KOPT-K1 (cell line): ENCODE data around the gene TMEM139.

ENCODE experiments used
- H3K27ac ChIP-seq: fragments of 200-600 bp; sonication (generic); 2 replicates; pipeline ENCODE4 v1.5.1; 2016; ENCODE audit warnings: antibody characterized with exemption, mild to moderate bottlenecking, low read depth, low read length; ENCODE audit not compliant: poor library complexity, severe bottlenecking
- H3K36me3 ChIP-seq: fragments of 200-600 bp; sonication (generic); 2 replicates; pipeline ENCODE4 v1.5.1; 2017; ENCODE audit warnings: antibody characterized with exemption, mild to moderate bottlenecking, low read length, moderate library complexity; ENCODE audit not compliant: insufficient read depth
- H3K9me3 ChIP-seq: fragments of 200-600 bp; sonication (generic); 2 replicates; pipeline ENCODE4 v1.5.1; 2017; ENCODE audit warnings: antibody characterized with exemption, low read length, mild to moderate bottlenecking; ENCODE audit not compliant: insufficient read depth, poor library complexity, severe bottlenecking

The TMEM139 gene

GRCh38 chr7:143289888-143290287 lies 5.1 kb downstream of the TMEM139 start:
- H3K9me3 ChIP-seq, result peaks cover 13% of the 10 kb centered on the region
- H3K36me3 ChIP-seq, result peaks cover 56% of the 10 kb centered on the region
- H3K27ac ChIP-seq, result peak overlapping the region; percentile 95

GRCh38 chr7:143290293-143290692 lies 5.5 kb downstream of the TMEM139 start:
- Histone ChIP-seq H3K9me3 (peaks cover 13% of the 10 kb centered on the region), H3K36me3 (peaks cover 60% of the 10 kb centered on the region), H3K27ac (peak overlapping the region; percentile 95)

- peaks cover 86% of the 10 kb centered on the region for H3K36me3 ChIP-seq
- H3K9me3 ChIP-seq, result peaks cover under 1% of the 10 kb centered on the region
- no peak overlapping the region for H3K27ac ChIP-seq
These were observed 8.1 kb downstream of the TMEM139 start for GRCh38 chr7:143292876-143293275.

- Histone ChIP-seq H3K9me3 (no peaks in the 10 kb centered on the region), H3K27ac (no peak overlapping the region)
These were observed 11.1 kb downstream of the TMEM139 start for GRCh38 chr7:143295870-143296269.

GRCh38 chr7:143296686-143297085 lies 11.9 kb downstream of the TMEM139 start:
- no peaks in the 10 kb centered on the region for H3K9me3 ChIP-seq
- H3K27ac ChIP-seq, result no peak overlapping the region
- H3K36me3 ChIP-seq, result peaks cover 100% of the 10 kb centered on the region

More at GRCh38 chr7:143295870-143296269, 11.1 kb downstream of the TMEM139 start:
- H3K36me3 ChIP-seq, result peaks cover 100% of the 10 kb centered on the region

GRCh38 chr7:143299346-143299745 lies 14.6 kb downstream of the TMEM139 start:
- no peak overlapping the region for H3K27ac ChIP-seq
- peaks cover 98% of the 10 kb centered on the region for H3K36me3 ChIP-seq
- H3K9me3 ChIP-seq, result no peaks in the 10 kb centered on the region

- Histone ChIP-seq H3K9me3 (no peaks in the 10 kb centered on the region), H3K36me3 (peaks cover 98% of the 10 kb centered on the region), H3K27ac (no peak overlapping the region)
These were observed 15.1 kb downstream of the TMEM139 start for GRCh38 chr7:143299840-143300239.

GRCh38 chr7:143300959-143301935 lies 16.5 kb downstream of the TMEM139 start:
- no peaks in the 10 kb centered on the region for H3K9me3 ChIP-seq
- no peak overlapping the region for H3K27ac ChIP-seq
- peaks cover 98% of the 10 kb centered on the region for H3K36me3 ChIP-seq

GRCh38 chr7:143303733-143304132 lies 19.0 kb downstream of the TMEM139 start:
- Histone ChIP-seq H3K27ac (no peak overlapping the region), H3K9me3 (no peaks in the 10 kb centered on the region), H3K36me3 (peaks cover 98% of the 10 kb centered on the region)

- peaks cover 98% of the 10 kb centered on the region for H3K36me3 ChIP-seq
These were observed 20.2 kb downstream of the TMEM139 start for GRCh38 chr7:143304938-143305337.

GRCh38 chr7:143305423-143306070 lies 20.8 kb downstream of the TMEM139 start:
- Histone ChIP-seq H3K36me3 (peaks cover 93% of the 10 kb centered on the region), H3K27ac (no peak overlapping the region), H3K9me3 (no peaks in the 10 kb centered on the region)

More at GRCh38 chr7:143304938-143305337, 20.2 kb downstream of the TMEM139 start:
- Histone ChIP-seq H3K27ac (no peak overlapping the region), H3K9me3 (no peaks in the 10 kb centered on the region)

GRCh38 chr7:143308632-143309031 lies 23.9 kb downstream of the TMEM139 start:
- no peak overlapping the region for H3K27ac ChIP-seq
- H3K9me3 ChIP-seq, result no peaks in the 10 kb centered on the region
- H3K36me3 ChIP-seq, result peaks cover 64% of the 10 kb centered on the region

GRCh38 chr7:143314127-143314526 lies 29.4 kb downstream of the TMEM139 start:
- Histone ChIP-seq H3K9me3 (no peaks in the 10 kb centered on the region), H3K36me3 (peaks cover 9% of the 10 kb centered on the region; the same call in 1 of the 2 replicates), H3K27ac (no peak overlapping the region)

- H3K9me3 ChIP-seq, result no peaks in the 10 kb centered on the region
- no peaks in the 10 kb centered on the region for H3K36me3 ChIP-seq
- H3K27ac ChIP-seq, result no peak within 1 kb of the TSS
These were observed 31.0 kb downstream of the TMEM139 start, which contains the start of gene CLCN1 for GRCh38 chr7:143315776-143316175. Gene CLCN1, plus strand, starts transcription at chr7:143316111. Its CDS starts 102 bp downstream, at chr7:143316213.

- H3K9me3 ChIP-seq, result no peaks in the 10 kb centered on the region
- no peaks in the 10 kb centered on the region for H3K36me3 ChIP-seq
- no peak overlapping the region for H3K27ac ChIP-seq
These were observed 31.7 kb downstream of the TMEM139 start for GRCh38 chr7:143316492-143316891.
